ENCODE data around the gene MRPS15.

Gene MRPS15

DNA sequence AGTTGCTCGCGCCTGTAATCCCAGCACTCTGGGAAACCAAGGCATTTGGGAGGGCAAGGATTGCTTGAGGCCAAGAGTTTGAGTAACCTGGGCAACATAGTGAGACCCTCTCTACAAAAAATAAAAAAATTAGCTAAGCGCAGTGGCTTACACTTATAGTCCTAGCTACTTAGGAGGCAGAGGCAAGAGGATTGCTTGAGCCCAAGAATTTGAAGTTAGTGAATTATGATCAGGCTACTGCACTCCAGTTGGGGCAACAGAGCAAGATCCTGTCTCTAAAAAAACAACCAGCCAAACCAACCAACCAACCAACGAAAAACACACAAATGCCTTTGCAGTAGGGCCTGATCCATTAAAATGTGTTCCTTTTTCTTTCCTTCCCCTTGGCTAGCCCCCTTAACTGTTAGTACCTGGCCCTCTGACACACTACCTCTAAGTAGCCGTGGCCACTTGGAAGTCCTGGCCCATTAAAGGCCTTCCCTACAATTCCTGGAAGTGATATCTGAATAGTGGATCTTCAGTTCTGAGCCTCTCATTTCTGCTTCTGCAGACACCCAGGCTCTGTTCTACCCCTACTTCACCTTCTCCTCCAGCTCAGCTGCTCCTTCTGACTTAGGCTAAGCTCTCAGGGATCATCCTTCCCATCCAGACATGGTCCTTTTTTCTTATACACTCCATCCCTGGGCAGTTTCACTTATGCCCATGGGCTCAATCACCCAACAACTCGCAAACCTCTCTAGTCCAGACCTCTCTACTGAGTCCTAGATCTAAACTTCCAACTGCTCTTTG, 10.4 kb downstream of the MRPS15 start:
- no peak for DNase-seq (ENCODE audit: insufficient read length)
- TF ChIP-seq POLR2A (IDR thresholded peaks at IDR 0.05; ENCODE audit: low read depth, low read length) (no peak), TAF1 (IDR thresholded peaks at IDR 0.05; ENCODE audit: borderline replicate concordance, low read depth, low read length) (no peak), POLR2AphosphoS5 (IDR thresholded peaks at IDR 0.05; ENCODE audit: low read depth, low read length) (no peak; the same call in 1 of the 2 replicates)
- no peak for FAIRE-seq

DNA sequence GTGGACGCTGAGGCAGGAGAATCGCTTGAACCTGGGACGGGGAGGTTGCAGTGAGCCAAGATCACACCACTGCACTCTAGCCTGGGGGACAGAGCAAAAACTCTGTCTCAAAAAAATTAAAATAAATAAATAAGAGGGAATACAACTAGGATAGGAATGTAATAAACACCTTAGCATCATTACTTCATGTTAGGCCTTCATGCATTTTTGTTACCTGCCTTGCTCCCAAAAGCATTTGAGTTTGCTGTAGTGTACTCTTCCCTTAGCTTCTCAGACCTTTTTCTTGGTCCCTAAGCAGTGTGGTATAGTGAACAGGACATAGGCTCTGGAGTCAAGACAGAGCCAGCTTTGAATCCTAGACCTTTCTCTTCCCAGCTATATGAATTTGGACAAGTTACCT, 11.1 kb downstream of the MRPS15 start:
- TF ChIP-seq POLR2AphosphoS5 (IDR thresholded peaks at IDR 0.05; ENCODE audit: low read depth, low read length) (no peak), POLR2A (IDR thresholded peaks at IDR 0.05; ENCODE audit: low read depth, low read length) (no peak), TAF1 (IDR thresholded peaks at IDR 0.05; ENCODE audit: borderline replicate concordance, low read depth, low read length) (no peak)
- FAIRE-seq (no peak), DNase-seq (ENCODE audit: insufficient read length) (no peak)

DNA sequence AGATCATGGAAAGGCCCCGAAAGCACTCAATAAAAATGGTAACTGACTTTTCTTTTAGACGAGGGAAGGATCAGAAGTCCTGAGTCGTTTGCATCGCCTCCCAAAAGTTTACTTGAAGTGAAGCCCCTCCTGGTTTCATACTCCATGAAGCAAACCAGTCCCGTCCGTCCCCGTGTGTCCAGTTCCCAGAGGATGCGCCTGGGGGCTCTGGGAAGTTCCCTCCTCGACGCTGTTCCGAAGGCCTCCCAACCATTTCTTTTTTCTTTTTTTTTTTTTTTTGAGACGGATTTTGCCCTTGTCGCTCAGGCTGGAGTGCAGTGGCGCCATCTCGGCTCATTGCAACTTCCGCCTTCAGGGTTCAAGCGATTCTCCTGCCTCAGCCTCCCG, 13.3 kb downstream of the MRPS15 start:
- FAIRE-seq (no peak), DNase-seq (ENCODE audit: insufficient read length) (no peak)
- TF ChIP-seq POLR2A (IDR thresholded peaks at IDR 0.05; ENCODE audit: low read depth, low read length) (no peak), POLR2AphosphoS5 (IDR thresholded peaks at IDR 0.05; ENCODE audit: low read depth, low read length) (no peak), TAF1 (IDR thresholded peaks at IDR 0.05; ENCODE audit: borderline replicate concordance, low read depth, low read length) (no peak)

DNA sequence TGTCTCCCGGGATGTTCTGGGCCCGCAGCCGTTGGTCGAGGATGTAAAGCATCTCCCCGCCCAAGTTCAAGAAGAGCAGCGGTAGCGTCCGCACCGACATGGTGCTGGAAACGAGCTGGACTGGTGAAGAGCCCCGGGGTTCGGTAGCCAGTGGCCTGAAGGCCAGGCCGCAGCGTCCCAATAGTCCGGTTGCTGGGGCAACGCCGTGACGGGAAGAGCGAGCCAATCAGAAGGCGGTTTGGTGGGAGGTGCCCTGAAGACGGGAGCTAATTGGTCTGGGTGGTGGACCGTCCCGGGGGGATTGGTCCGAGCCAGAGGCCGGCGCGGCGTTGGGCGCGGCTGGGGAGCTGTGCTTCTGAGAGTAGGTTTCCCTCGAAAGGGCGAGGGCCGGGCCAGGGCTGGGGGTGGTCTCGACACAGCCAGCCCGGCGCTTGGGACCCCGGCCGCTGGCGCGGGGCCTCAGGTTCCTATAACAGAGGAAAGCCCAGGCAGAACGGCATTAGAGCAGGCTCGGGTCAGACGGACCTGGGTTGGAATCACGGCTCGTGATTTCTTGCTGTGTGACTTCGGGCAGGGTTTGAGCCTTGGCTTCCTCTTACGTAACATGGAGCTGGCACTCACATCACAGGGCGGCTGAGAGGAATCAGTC, 13.8 kb downstream of the MRPS15 start, which contains the start of gene OSCP1:
OSCP1 (minus strand) TSS at position 182 of the 649 bp plus-strand sequence; CDS start at position 100, 82 bp downstream.
- TF ChIP-seq TAF1 (IDR thresholded peaks at IDR 0.05; ENCODE audit: borderline replicate concordance, low read depth, low read length) = 0 out of 2 replicates have a peak, but pooled peaks have one; percentile 20
- TF ChIP-seq POLR2AphosphoS5 (IDR thresholded peaks at IDR 0.05; ENCODE audit: low read depth, low read length) = peak; percentile 77
- peak; percentile 82; the same call in 1 of the 2 replicates for TF ChIP-seq POLR2A (IDR thresholded peaks at IDR 0.05; ENCODE audit: low read depth, low read length)
- DNase-seq (ENCODE audit: insufficient read length) = peak; percentile 100
- peak; percentile 99 for FAIRE-seq

DNA sequence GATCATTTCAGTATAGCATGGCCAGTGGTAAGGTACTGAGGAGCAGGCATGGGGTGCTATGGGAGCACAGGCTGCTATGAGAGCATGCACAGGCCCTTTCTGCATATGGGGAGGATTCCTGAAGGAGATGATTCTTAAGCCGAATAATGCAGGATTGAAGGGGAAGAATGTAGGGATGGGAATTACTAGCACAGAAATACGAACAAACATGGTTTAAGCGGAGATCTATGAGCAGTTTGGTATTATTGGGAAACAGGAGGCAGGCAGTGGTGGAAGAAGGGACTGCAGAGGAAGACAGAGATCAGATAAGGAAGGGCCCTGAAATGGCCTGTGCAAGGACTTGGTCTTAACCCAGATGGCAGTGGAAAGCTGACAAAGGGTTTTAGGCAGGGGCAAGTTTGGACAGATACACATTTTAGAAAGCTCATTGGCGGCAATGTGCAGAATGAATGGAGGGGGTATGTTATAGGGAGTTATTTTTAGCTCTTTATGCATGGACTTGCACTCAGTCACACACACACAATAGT, 15.6 kb downstream of the MRPS15 start:
- DNase-seq (ENCODE audit: insufficient read length) (no peak), FAIRE-seq (no peak)
- no peak for TF ChIP-seq TAF1 (IDR thresholded peaks at IDR 0.05; ENCODE audit: borderline replicate concordance, low read depth, low read length)

DNA sequence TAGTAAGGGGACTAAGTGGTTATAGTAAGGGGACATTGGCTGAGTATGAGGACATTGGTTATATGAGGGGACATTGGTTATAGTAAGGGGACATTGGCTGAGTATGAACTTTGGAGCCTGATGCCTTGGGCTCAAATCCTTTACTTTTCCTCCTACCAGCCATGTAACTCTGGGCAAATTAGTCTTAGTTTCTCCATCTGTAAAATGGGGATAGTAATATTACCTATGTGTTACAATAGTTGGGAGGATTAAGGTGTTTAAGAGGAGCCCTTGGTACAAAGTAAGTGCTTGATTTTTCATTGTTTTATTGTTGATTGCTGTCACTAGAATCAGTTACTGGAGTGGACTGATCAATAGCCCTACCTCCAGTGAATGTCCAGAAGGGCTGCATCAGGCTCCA, 16.7 kb downstream of the MRPS15 start:
- no peak for DNase-seq (ENCODE audit: insufficient read length)
- TF ChIP-seq POLR2AphosphoS5 (IDR thresholded peaks at IDR 0.05; ENCODE audit: low read depth, low read length) (no peak), TAF1 (IDR thresholded peaks at IDR 0.05; ENCODE audit: borderline replicate concordance, low read depth, low read length) (no peak), POLR2A (IDR thresholded peaks at IDR 0.05; ENCODE audit: low read depth, low read length) (no peak)
- no peak for FAIRE-seq

DNA sequence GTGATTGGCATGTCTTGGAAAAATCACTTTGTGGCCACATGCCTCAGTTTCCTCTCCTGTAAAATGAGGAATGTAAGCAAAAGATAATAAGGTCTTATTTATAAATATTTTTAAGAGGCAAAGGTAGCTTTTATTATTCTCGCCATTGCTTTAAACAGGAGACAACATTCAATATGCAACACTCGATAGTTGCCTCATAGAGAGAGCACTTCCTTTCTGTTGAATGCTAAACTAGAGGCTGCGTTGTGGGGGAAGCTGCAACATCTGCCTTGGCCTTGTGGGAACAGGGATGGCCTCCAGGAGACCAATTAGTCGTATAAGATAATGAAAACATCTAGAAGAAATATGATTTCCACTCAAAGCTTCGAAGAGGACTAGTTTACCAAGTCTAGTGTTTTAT, 17.4 kb downstream of the MRPS15 start:
- DNase-seq (ENCODE audit: insufficient read length) (no peak), FAIRE-seq (no peak)
- no peak for TF ChIP-seq TAF1 (IDR thresholded peaks at IDR 0.05; ENCODE audit: borderline replicate concordance, low read depth, low read length)
- no peak for TF ChIP-seq POLR2A (IDR thresholded peaks at IDR 0.05; ENCODE audit: low read depth, low read length)
- TF ChIP-seq POLR2AphosphoS5 (IDR thresholded peaks at IDR 0.05; ENCODE audit: low read depth, low read length) = no peak

DNA sequence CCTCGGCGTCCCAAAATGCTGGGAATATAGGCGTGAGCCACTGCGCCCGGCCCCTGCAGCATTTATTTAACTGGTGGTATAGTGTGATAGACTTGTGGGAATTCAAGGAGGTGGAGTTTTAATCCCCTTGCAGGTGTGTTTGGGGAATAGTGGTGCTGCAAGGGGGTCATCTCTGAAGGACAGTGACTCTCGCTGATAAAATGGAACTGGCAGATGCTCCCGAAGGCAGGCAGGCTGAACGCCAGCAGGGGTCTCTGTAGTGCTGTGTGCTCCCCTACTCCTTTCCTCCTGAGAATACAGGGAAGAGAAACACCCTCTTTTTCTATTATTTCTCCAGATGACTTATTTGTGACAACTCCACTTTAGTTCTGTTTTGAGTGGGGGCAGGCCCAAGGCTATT, 17.9 kb downstream of the MRPS15 start:
- TF ChIP-seq POLR2AphosphoS5 (IDR thresholded peaks at IDR 0.05; ENCODE audit: low read depth, low read length) = no peak
- no peak for TF ChIP-seq POLR2A (IDR thresholded peaks at IDR 0.05; ENCODE audit: low read depth, low read length)
- TF ChIP-seq TAF1 (IDR thresholded peaks at IDR 0.05; ENCODE audit: borderline replicate concordance, low read depth, low read length) = no peak
- no peak for DNase-seq (ENCODE audit: insufficient read length)
- FAIRE-seq = peak; percentile 44

DNA sequence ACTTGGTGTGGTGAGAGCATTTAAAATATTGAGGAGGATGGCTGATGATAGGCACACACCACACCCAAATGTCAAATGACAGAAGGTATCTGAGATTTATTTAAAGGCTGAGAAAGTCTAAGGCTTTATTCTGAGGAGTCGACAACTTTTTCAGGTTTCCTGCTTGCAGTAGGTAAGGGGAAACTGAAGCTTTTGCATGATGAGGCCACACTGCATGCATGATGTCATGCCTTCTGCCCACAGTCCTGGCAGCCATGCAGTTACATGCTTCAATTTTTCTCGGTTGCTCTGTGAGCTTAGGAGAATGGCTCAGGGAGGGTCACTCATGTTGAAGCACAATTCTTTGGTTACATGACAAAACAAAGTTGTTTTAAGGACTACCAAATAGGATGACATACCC, 20.9 kb downstream of the MRPS15 start:
- TF ChIP-seq TAF1 (IDR thresholded peaks at IDR 0.05; ENCODE audit: borderline replicate concordance, low read depth, low read length) (no peak), POLR2AphosphoS5 (IDR thresholded peaks at IDR 0.05; ENCODE audit: low read depth, low read length) (no peak), POLR2A (IDR thresholded peaks at IDR 0.05; ENCODE audit: low read depth, low read length) (no peak)
- DNase-seq (ENCODE audit: insufficient read length) = no peak

DNA sequence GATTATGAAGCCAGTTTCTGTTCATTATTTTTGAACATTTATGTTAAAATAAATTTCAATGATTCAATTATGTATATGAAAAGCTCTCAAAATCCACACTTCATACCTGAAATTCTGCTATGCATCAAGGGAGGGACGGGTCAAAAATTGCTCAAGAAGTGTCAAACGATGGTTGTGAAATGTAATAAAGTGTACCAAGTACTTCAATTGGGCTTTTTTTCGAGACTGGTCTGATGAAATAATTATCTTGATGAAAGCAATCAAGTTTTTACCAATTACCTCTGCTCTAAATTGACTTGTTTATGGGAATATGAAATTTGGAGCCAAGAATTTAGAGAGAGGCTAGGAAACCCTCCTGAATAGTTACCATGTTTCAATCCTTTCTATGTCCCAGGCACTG, 21.8 kb downstream of the MRPS15 start:
- FAIRE-seq = no peak

More for the DNA sequence above, 20.9 kb downstream of the MRPS15 start:
- FAIRE-seq = no peak

DNA sequence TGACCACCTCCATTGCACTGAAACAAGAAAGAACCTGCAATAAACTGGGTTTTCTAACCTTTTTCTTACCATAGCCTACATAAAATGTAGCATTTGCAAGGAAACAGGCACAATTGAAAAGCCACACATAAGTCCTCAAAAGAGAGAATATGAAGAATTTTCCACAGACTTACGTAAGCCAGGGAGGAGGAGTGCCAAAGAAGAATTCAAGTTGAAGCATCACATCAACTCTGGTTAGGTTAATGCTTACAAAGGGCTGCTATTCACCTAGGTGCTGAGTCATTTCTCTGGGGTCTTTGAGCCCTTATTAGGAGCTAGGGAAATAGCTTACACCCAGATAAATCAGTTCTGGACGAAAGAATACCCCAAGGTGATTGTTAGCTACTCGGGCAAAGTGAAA, 23.5 kb downstream of the MRPS15 start:
- TF ChIP-seq POLR2A (IDR thresholded peaks at IDR 0.05; ENCODE audit: low read depth, low read length) (no peak), TAF1 (IDR thresholded peaks at IDR 0.05; ENCODE audit: borderline replicate concordance, low read depth, low read length) (no peak), POLR2AphosphoS5 (IDR thresholded peaks at IDR 0.05; ENCODE audit: low read depth, low read length) (no peak)
- FAIRE-seq = no peak
- no peak for DNase-seq (ENCODE audit: insufficient read length)

More for the DNA sequence above, 21.8 kb downstream of the MRPS15 start:
- TF ChIP-seq POLR2AphosphoS5 (IDR thresholded peaks at IDR 0.05; ENCODE audit: low read depth, low read length) = no peak
- no peak for TF ChIP-seq POLR2A (IDR thresholded peaks at IDR 0.05; ENCODE audit: low read depth, low read length)
- no peak for TF ChIP-seq TAF1 (IDR thresholded peaks at IDR 0.05; ENCODE audit: borderline replicate concordance, low read depth, low read length)
- DNase-seq (ENCODE audit: insufficient read length) = no peak
